Smooth muscle cell (in vitro differentiated cells): ENCODE measurements around the gene TRPC4AP. TPM values are rescaled to one million over a fixed set of nuclear protein-coding genes. Genes with fewer than 3 reads are reported as not detected.

ENCODE experiments used
- DNase-seq: peaks from one replicate; lab custom pipeline; 2025; ENCODE audit not compliant: unreplicated experiment; lab: John Stamatoyannopoulos, UW
- H2AFZ ChIP-seq: fragments of 200-600 bp; sonication (generic); 2 replicates; pipeline ENCODE4 v1.6.0; 2016; ENCODE audit warnings: antibody characterized with exemption, low read depth, mild to moderate bottlenecking
- H3F3A ChIP-seq: fragments of 200-600 bp; sonication (generic); 2 replicates; pipeline ENCODE4 v1.6.0; 2017; ENCODE audit warnings: antibody characterized with exemption, low read depth
- H3K27ac ChIP-seq: fragments of 200-600 bp; sonication (generic); 2 replicates; pipeline ENCODE4 v1.5.1; 2016; ENCODE audit warnings: low read depth, mild to moderate bottlenecking
- H3K27me3 ChIP-seq: fragments of 200-600 bp; sonication (generic); 2 replicates; pipeline ENCODE4 v1.6.1; 2016; ENCODE audit warnings: low read depth, mild to moderate bottlenecking
- H3K36me3 ChIP-seq: fragments of 200-600 bp; sonication (generic); 2 replicates; pipeline ENCODE4 v1.5.1; 2016; ENCODE audit warnings: low read depth
- H3K4me1 ChIP-seq: fragments of 200-600 bp; sonication (generic); 2 replicates; pipeline ENCODE4 v1.5.1; 2016; ENCODE audit warnings: low read depth
- H3K4me2 ChIP-seq: fragments of 200-600 bp; sonication (generic); 2 replicates; pipeline ENCODE4 v1.6.0; 2016; ENCODE audit warnings: mild to moderate bottlenecking
- H3K4me3 ChIP-seq: fragments of 200-600 bp; sonication (generic); 2 replicates; pipeline ENCODE4 v1.5.1; 2016; ENCODE audit warnings: mild to moderate bottlenecking
- H3K79me2 ChIP-seq: fragments of 200-600 bp; sonication (generic); 2 replicates; pipeline ENCODE4 v1.6.0; 2016; ENCODE audit warnings: low read depth, mild to moderate bottlenecking
- H3K9ac ChIP-seq: fragments of 200-600 bp; sonication (generic); 2 replicates; pipeline ENCODE4 v1.6.0; 2016; ENCODE audit warnings: low read depth
- H3K9me3 ChIP-seq: fragments of 200-600 bp; sonication (generic); replicated peaks from 2 replicates; pipeline ENCODE4 v1.5.1; 2016; ENCODE audit warnings: low read depth
- H4K20me1 ChIP-seq: fragments of 200-600 bp; sonication (generic); 2 replicates; pipeline ENCODE4 v1.6.0; 2016; ENCODE audit warnings: low read depth
- CTCF ChIP-seq: fragments of 200-600 bp; sonication (generic); IDR thresholded peaks from 2 replicates; pipeline ENCODE4 v1.5.1; 2017; ENCODE audit warnings: borderline replicate concordance, mild to moderate bottlenecking, antibody characterized with exemption; ENCODE audit not compliant: insufficient read depth, poor library complexity, severe bottlenecking
- WGBS: methylation state at CpG from one replicate; pipeline ENCODE4 v1.1.7; 2016; ENCODE audit warnings: low lambda C conversion rate; 5-methylcytosine and 5-hydroxymethylcytosine counted together
- polyA plus RNA-seq: library from polyadenylated mRNA; unstranded; fragments of >200 nt; fragmentation: Nextera tagmentation; extraction: Ambion mirVana; gene quantifications from 2 replicates; pipeline ENCODE4 v1.2.1, GENCODE V29; 2016
- total RNA-seq: library from RNA; depleted of rRNA; stranded (reverse); fragments of >200 nt; gene quantifications from 2 replicates; pipeline ENCODE4 v1.2.3, GENCODE V29; 2014

The TRPC4AP gene
- total and polyA plus RNA-seq, 2 experiments from 2014 or later: 77.3 to 95.4 TPM

DNA sequence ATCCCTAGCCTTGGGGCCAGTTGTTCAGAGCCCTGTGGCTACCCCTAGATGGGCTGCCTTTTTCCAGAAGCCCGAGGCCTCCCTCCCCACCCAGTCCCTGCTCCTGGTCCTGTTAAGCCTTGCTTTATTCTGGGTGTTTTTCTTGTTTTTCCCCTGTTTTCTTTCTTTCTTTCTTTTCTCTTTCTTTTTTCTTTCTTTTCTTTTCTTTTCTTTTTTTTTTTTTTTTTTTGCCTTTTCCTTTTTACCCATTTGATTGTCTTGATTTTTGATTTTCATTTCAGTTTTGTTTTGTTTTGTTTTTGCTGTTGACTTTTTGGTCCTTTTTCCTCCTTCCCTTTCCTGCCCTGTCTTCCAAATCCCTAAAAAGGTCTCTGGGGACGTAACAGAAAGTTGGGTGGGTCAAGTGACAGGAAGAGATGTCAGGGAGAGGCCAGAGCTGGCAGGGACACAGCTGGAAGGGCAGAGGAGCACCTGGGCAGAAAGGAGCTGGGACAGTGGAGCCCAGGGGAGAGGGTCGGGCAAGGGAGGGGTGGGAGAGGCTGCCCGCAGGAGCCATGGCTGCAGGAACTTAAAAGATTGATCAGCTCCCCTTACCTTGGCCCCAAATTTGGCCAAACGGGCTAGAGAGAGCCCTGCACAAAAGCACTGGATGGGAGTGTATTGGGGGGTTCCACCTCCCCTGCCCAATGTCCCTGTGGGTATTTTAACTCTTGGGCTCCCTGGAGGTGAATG, 109.4 kb downstream of the TRPC4AP start:
- Histone ChIP-seq H3K79me2 (no peaks in the 10 kb centered on the region), H3K4me3 (no peak overlapping the region), H3K36me3 (no peaks in the 10 kb centered on the region), H3F3A (no peaks in the 10 kb centered on the region), H4K20me1 (no peaks in the 10 kb centered on the region), H3K27ac (no peak overlapping the region), H3K9me3 (no peaks in the 10 kb centered on the region), H3K4me1 (peaks cover 5% of the 10 kb centered on the region), H3K9ac (no peak overlapping the region), H2AFZ (no peak overlapping the region), H3K4me2 (no peak overlapping the region), H3K27me3 (peaks cover 17% of the 10 kb centered on the region)
- TF ChIP-seq CTCF: no peak
- 66% methylated on average over 5 of the region's 5 CpGs for WGBS
- DNase-seq: no peak

DNA sequence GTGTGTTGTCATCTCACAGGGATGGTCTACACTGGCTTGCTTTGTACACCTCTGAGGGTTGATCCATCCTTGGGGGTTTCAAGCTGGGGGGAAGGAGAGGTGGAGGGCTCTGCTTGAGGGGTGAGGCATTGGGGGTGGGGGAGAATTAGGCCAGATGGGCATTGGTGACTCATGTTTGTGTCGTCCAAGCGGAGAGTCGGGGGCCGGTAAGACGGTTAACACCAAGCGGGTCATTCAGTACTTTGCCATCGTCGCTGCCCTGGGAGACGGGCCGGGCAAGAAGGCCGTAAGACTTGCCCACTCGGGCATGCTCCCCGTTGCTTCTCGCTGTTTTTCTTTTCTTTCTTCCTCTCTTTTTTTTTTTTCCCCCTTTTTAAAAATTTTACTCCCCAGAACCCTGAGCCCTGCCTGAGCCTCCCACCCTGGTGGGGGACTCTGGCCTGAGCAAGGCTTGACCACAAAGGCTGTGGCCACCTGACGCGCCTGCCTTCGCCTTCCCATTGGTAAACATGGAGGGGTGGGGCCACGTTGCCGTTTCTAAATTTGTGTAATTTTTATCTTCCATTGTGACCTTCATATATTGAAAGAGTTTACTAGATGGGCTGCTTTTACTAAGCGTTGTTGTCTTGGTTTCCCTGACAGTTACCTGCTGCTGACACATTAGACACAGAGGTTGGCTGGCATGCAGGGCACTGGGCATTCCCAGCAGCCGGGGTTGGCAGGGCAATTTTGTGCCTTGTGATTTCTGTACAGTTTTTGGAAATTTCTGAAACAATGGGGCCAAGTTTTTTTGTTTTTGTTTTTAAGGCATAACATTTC, 110.1 kb downstream of the TRPC4AP start:
- no peaks in the 10 kb centered on the region for H3K9me3 ChIP-seq
- no peak overlapping the region for H3K4me2 ChIP-seq
- no peak overlapping the region for H3K27ac ChIP-seq
- no peak overlapping the region for H2AFZ ChIP-seq
- H3K79me2 ChIP-seq: no peaks in the 10 kb centered on the region
- no peak overlapping the region for H3K4me3 ChIP-seq
- no peak overlapping the region for H3K9ac ChIP-seq
- H3K36me3 ChIP-seq: no peaks in the 10 kb centered on the region
- H3K4me1 ChIP-seq: peaks cover 5% of the 10 kb centered on the region
- no peak for DNase-seq
- no peaks in the 10 kb centered on the region for H4K20me1 ChIP-seq
- peaks cover 17% of the 10 kb centered on the region for H3K27me3 ChIP-seq
- 92% methylated on average over 21 of the region's 21 CpGs for WGBS
- no peak for TF ChIP-seq CTCF
- no peaks in the 10 kb centered on the region for H3F3A ChIP-seq

- Histone ChIP-seq H3K27ac (no peak overlapping the region), H3K79me2 (no peaks in the 10 kb centered on the region), H3K9me3 (no peaks in the 10 kb centered on the region), H4K20me1 (no peaks in the 10 kb centered on the region), H3K4me1 (peaks cover 5% of the 10 kb centered on the region), H3K27me3 (peaks cover 20% of the 10 kb centered on the region), H3K4me2 (no peak overlapping the region), H3F3A (no peaks in the 10 kb centered on the region), H3K4me3 (no peak overlapping the region), H2AFZ (no peak overlapping the region), H3K36me3 (no peaks in the 10 kb centered on the region), H3K9ac (no peak overlapping the region)
- no peak for DNase-seq
- 94% methylated on average over 22 of the region's 22 CpGs for WGBS
- no peak for TF ChIP-seq CTCF
Measured at GRCh38 chr20:34980543-34981233, 111.9 kb downstream of the TRPC4AP start.
